ES-I3 (cell line): ENCODE data around the gene BTBD7.

Experiments used
- H3K36me3 ChIP-seq: 2 replicates; pipeline ENCODE4 v1.6.1; 2013; ENCODE audit warnings: mild to moderate bottlenecking, low read length, control low read depth, moderate library complexity; ENCODE audit not compliant: insufficient read depth
- H3K4me1 ChIP-seq: 2 replicates; pipeline ENCODE4 v1.6.1; 2013; ENCODE audit warnings: mild to moderate bottlenecking, control low read depth, low read length; ENCODE audit not compliant: insufficient read depth
- H3K9ac ChIP-seq: 2 replicates; pipeline ENCODE4 v1.6.1; 2013; ENCODE audit warnings: low read depth, mild to moderate bottlenecking, low read length, moderate library complexity
- H3K9me3 ChIP-seq: 2 replicates; pipeline ENCODE4 v1.6.1; 2013; ENCODE audit warnings: mild to moderate bottlenecking, low read length, moderate library complexity; ENCODE audit not compliant: control insufficient read depth, insufficient read depth

Gene BTBD7

DNA sequence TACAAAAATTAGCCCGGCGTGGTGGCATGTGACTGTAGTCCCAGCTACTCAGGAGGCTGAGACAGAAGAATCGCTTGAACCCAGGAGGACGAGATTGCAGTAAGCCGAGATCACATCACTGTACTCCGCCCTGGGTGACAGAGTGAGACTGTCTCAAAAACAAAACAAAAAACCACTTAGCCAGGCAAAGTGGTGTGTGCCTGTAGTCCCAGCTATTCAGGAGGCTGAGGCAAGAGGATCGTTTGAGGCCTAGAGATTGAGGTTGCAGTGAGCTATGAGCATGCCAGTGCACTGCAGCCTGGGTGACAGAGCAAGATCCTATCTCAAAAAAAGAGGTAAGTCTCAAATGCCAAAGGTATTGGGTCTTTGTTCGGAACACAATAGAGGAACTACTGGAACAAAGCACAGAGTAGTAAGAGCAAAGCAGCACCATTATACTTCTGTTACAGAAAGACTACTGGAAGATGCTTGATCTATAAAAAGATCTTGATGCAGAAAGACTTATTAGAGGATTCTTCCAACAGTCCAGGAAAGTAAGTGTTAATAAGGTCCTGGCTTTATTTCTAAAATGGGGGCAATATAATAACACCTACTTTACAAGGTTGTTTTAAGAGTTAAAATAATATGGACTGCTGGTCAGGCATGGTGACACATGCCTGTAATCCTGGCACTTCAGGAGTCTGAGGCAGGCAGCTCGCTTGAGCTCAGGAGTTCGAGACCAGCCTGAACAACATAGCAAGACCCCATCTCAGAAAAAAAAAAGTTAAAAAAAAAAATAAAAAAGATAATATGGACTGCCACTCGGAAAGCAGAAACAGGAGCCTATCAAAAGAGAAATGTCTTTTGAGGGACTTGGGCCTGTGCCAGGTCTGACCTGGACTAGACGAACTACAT lies 29.9 kb downstream of the BTBD7 start:
- H3K9ac ChIP-seq: no peak overlapping the region
- no peaks in the 10 kb centered on the region for H3K9me3 ChIP-seq
- H3K4me1 ChIP-seq: peaks cover 35% of the 10 kb centered on the region
- H3K36me3 ChIP-seq: no peaks in the 10 kb centered on the region

DNA sequence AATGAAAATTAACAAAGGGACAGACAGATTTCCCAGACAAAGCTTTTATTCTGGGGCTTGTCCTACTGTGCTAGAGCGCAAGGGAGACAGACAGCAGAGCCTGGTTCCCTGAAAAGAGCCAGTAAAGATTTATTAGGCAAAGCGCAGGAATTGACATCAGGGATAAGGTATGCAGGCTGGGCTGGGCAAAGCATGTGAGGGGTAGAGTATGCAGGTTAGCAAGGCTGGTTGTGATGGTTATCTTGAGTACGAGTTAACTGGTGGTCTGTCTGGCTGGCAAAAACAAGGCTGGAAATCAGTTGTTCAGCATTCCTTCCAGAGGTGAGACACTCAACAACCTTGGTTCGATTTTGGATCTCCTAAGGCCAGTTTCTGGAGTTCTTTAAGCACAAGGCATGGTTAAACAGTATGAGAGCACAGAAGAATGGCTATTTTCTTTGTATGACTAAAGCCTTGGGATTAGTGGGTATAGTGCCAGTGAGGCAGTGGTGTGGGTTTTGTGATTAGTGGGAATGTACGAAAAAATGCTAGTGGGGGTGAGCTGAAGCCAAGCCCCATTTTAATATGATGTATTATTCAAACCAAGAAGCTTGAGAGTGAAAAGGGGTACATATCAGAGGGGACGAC lies 30.9 kb downstream of the BTBD7 start:
- H3K4me1 ChIP-seq: peaks cover 35% of the 10 kb centered on the region
- H3K9me3 ChIP-seq: no peaks in the 10 kb centered on the region
- H3K9ac ChIP-seq: no peak overlapping the region
- H3K36me3 ChIP-seq: no peaks in the 10 kb centered on the region

- no peak overlapping the region for H3K9ac ChIP-seq
- no peaks in the 10 kb centered on the region for H3K36me3 ChIP-seq
- H3K4me1 ChIP-seq: peaks cover 35% of the 10 kb centered on the region
- H3K9me3 ChIP-seq: no peaks in the 10 kb centered on the region
Measured at GRCh38 chr14:93299866-93300265, 33.0 kb downstream of the BTBD7 start.

DNA sequence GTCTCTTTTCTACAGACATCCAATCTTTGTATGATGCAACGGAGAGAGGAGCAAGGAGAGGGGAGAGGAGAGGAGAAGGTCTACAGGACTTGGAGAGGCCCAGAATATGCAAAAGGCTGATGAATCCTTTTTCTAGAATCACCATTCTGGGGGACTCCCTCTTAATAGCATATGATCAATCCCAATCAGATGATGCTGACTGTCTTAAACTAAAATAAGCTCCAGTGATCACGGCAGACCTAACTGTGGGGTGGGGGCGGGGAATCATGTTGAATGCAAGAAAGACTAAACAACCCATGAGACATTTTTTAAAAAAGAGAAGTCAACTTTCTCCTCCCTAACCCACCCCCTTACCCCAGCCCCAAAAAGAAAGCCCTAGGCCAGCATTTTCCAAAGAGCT lies 33.4 kb downstream of the BTBD7 start:
- Histone ChIP-seq H3K36me3 (no peaks in the 10 kb centered on the region), H3K9me3 (no peaks in the 10 kb centered on the region), H3K4me1 (peaks cover 35% of the 10 kb centered on the region), H3K9ac (no peak overlapping the region)

- no peak overlapping the region for H3K9ac ChIP-seq
- H3K9me3 ChIP-seq: no peaks in the 10 kb centered on the region
- H3K36me3 ChIP-seq: peaks cover 2% of the 10 kb centered on the region; the same call in 1 of the 2 replicates
- peaks cover 12% of the 10 kb centered on the region for H3K4me1 ChIP-seq
Measured at GRCh38 chr14:93295541-93296220, 37.2 kb downstream of the BTBD7 start.

DNA sequence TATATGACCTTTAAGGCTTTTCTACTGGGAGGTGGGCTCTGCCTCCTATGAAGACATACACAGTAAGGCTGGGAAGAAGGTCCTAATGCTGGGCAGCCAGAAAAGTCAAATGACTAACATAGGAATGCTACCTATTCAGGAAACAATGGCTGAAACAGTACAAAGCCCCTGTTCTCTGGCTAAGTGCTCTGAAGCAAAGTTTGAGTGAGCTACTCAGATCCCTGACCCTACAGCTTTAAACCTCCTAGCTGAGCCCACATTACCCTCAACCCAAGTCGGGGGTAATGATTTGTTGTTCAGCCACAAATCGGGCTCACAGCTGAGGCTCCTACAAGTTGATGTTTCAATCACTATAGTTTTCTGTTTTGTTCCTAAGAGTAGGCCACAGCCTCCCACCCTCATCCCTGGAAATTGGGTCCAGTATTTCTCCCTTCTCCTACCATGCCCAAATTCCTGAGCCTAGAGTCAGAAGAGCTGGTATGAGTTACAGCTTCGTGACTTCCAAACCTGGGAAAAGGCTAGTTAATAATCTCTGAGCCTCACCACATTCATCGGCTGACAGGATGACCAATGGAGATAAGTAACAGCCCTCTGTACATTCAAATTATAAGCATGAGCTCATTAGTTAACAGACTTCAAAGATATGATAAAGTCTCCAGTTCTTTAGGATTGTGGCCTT lies 46.5 kb downstream of the BTBD7 start:
- H3K9me3 ChIP-seq: no peaks in the 10 kb centered on the region
- no peaks in the 10 kb centered on the region; the same call in 1 of the 2 replicates for H3K36me3 ChIP-seq
- 0 out of 2 replicates have a peak, but pooled peaks cover 10% of the 10 kb centered on the region for H3K4me1 ChIP-seq
- H3K9ac ChIP-seq: no peak overlapping the region

DNA sequence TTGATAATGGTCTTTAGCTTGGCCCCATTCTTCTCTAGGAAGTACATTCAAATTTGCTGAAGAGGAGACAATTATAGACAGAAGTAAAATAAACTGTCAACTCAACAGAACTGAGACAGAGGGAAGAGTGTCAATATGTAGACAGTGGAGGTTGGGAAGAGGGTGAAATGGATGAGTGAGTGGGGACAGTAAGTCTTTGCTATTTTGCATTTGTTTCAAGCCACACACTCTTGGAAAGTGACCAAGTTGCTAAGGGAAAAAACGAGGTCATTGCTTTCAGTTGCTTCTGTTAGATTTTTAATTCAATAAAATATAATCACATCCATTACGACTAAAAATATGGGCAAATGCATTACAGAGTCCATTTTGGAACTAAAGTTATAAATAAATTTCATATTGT lies 47.8 kb downstream of the BTBD7 start:
- Histone ChIP-seq H3K36me3 (no peaks in the 10 kb centered on the region), H3K9me3 (no peaks in the 10 kb centered on the region), H3K9ac (no peak overlapping the region), H3K4me1 (0 out of 2 replicates have a peak, but pooled peaks cover 10% of the 10 kb centered on the region)

- H3K36me3 ChIP-seq: no peaks in the 10 kb centered on the region
- H3K9me3 ChIP-seq: no peaks in the 10 kb centered on the region
- no peak overlapping the region for H3K9ac ChIP-seq
- H3K4me1 ChIP-seq: peaks cover 15% of the 10 kb centered on the region; the same call in 1 of the 2 replicates
Measured at GRCh38 chr14:93281937-93282336, 50.9 kb downstream of the BTBD7 start.

DNA sequence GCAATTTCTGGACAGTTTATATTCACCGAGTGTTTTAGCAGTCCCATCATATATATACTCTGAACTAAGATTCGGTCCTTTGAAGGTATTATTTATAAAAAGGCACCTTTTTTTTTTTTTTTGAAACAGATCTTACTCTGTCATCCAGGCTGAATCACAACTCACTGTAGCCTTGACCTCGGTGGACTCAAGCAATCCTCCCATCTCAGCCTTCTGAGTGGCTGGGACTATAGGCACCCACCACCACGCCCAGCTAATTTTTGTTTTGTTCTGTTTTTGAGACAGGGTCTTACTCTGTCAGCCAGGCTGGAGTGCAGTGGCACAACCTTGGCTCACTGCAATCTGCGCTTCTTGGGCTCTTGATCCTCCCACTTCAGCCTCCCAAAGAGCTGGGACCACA lies 52.1 kb downstream of the BTBD7 start:
- peaks cover 5% of the 10 kb centered on the region; the same call in 1 of the 2 replicates for H3K4me1 ChIP-seq
- no peaks in the 10 kb centered on the region for H3K9me3 ChIP-seq
- no peak overlapping the region for H3K9ac ChIP-seq
- no peaks in the 10 kb centered on the region for H3K36me3 ChIP-seq

DNA sequence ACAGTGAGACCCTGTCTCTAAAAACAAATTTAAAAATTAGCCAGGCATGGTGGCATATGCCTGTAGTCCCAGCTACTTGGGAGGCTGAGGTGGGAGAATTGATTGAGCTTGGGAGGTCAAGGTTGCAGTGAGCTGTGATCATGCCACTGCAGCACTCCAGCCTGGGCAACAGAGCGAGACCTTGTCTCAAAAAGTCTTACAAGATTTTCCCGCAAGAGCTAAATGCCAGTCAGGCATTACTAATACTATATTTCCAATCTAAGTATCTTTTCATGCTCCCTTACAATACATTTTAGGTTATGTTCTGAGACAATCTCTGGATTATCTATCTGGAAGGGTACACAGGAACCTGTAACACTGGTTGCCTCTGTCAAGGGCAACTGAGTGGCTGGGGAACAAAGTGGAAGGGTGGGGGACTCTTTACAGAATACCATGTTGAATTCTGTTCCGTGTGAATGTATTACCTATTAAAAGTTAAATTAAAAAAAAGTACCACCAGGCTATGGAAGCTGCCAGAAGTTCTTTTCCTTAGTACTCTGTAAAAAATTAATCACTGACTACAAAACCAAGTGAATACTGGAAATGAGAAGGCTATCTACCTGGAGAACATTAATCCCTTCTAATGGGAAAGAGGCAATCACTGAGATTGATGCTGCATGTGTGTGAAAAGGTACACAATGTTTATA lies 56.7 kb downstream of the BTBD7 start:
- H3K9me3 ChIP-seq: no peaks in the 10 kb centered on the region
- no peaks in the 10 kb centered on the region for H3K36me3 ChIP-seq
- H3K9ac ChIP-seq: no peak overlapping the region
- H3K4me1 ChIP-seq: peaks cover 5% of the 10 kb centered on the region

DNA sequence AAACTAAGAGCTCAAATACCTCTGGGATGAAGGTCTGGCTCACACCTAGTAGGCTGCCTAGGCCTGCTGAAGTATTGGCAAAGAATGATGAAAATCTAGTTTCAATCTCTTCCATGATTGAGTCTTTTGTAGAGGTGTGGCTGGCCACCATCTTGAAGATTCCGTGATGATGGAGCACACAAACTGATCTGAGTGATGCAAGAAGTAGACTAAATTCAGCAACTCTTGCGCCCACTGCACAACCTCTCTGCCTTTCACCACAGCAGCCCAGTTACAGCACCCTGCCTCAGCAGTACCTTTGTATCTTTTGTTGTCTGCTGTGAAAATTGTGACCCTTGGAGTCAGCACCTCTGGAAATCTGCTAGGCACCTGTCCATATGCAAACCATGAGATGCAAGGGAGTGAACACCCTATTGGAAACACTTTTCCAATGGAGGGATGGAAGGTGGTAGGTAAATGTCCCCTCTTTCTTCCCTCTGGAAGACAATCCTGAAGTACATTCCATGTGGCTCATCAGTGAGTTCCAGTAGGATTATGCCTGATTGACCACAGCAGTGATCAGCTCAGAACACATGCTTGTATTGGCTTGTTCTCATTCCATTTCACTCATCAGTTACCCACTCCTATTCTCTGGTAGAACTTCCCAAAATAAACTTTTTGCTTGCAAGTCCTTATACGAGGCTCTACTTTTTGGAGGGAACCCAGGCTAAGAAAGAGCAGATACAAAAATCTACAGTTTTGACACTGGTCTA lies 58.6 kb downstream of the BTBD7 start:
- no peak overlapping the region for H3K9ac ChIP-seq
- no peaks in the 10 kb centered on the region for H3K36me3 ChIP-seq
- no peaks in the 10 kb centered on the region for H3K9me3 ChIP-seq
- H3K4me1 ChIP-seq: peaks cover 5% of the 10 kb centered on the region

- H3K9me3 ChIP-seq: no peaks in the 10 kb centered on the region
Measured at GRCh38 chr14:93271111-93271510, 61.7 kb downstream of the BTBD7 start.

GRCh38 chr14:93269341-93270068 lies 63.3 kb downstream of the BTBD7 start:
- Histone ChIP-seq H3K4me1 (no peaks in the 10 kb centered on the region; the same call in 1 of the 2 replicates), H3K9me3 (no peaks in the 10 kb centered on the region), H3K9ac (no peak overlapping the region), H3K36me3 (no peaks in the 10 kb centered on the region)

More at GRCh38 chr14:93271111-93271510, 61.7 kb downstream of the BTBD7 start:
- Histone ChIP-seq H3K36me3 (no peaks in the 10 kb centered on the region), H3K4me1 (no peaks in the 10 kb centered on the region; the same call in 1 of the 2 replicates), H3K9ac (no peak overlapping the region)
